Measurements from ENCODE around the gene RNU4-1.

RNU4-1 gene

GRCh38 chr12:120321382-120322202 lies 28.6 kb upstream of the RNU4-1 start:
- peaks cover 25% of the 10 kb centered on the region for H3K4me1 ChIP-seq (ENCODE audit: control insufficient read depth, low read length)
- H3K4me2 ChIP-seq (ENCODE audit: low read length): no peak overlapping the region
- H4K20me1 ChIP-seq (ENCODE audit: control insufficient read depth, insufficient read depth, low read depth, low read length): no peaks in the 10 kb centered on the region
- peaks cover 4% of the 10 kb centered on the region; the same call in 1 of the 2 replicates for H3K27me3 ChIP-seq (ENCODE audit: control insufficient read depth, low read length)
- no peak overlapping the region for H3K27ac ChIP-seq (ENCODE audit: low read depth, low read length)
- TF ChIP-seq EZH2phosphoT487 (IDR thresholded peaks at IDR 0.05; ENCODE audit: borderline replicate concordance, low read length) (no peak), CTCF (IDR thresholded peaks at IDR 0.05; ENCODE audit: low read depth, low read length, poor library complexity, severe bottlenecking) (no peak)
- no peak overlapping the region for H3K4me3 ChIP-seq (ENCODE audit: low read length)
- H3K9me3 ChIP-seq (ENCODE audit: control insufficient read depth, insufficient read depth, low read length): no peaks in the 10 kb centered on the region
- H3K79me2 ChIP-seq (ENCODE audit: control insufficient read depth, low read length): no peaks in the 10 kb centered on the region
- no peaks in the 10 kb centered on the region for H3F3A ChIP-seq (ENCODE audit: control insufficient read depth, insufficient read depth)
- H3K9me2 ChIP-seq (replicated peaks; ENCODE audit: control insufficient read depth, low read length): no peaks in the 10 kb centered on the region
- H3K36me3 ChIP-seq (ENCODE audit: control insufficient read depth, low read length): no peaks in the 10 kb centered on the region

GRCh38 chr12:120317224-120318105 lies 24.4 kb upstream of the RNU4-1 start:
- Histone ChIP-seq H3K27ac (ENCODE audit: low read depth, low read length) (no peak overlapping the region), H3K9me2 (replicated peaks; ENCODE audit: control insufficient read depth, low read length) (no peaks in the 10 kb centered on the region), H3F3A (ENCODE audit: control insufficient read depth, insufficient read depth) (no peaks in the 10 kb centered on the region), H3K9me3 (ENCODE audit: control insufficient read depth, insufficient read depth, low read length) (no peaks in the 10 kb centered on the region), H3K4me3 (ENCODE audit: low read length) (peak overlapping the region; percentile 82), H3K4me1 (ENCODE audit: control insufficient read depth, low read length) (peaks cover 12% of the 10 kb centered on the region), H3K79me2 (ENCODE audit: control insufficient read depth, low read length) (no peaks in the 10 kb centered on the region), H3K4me2 (ENCODE audit: low read length) (peak overlapping the region; percentile 90), H3K27me3 (ENCODE audit: control insufficient read depth, low read length) (no peaks in the 10 kb centered on the region), H4K20me1 (ENCODE audit: control insufficient read depth, insufficient read depth, low read depth, low read length) (no peaks in the 10 kb centered on the region), H3K36me3 (ENCODE audit: control insufficient read depth, low read length) (no peaks in the 10 kb centered on the region)
- TF ChIP-seq EZH2phosphoT487 (IDR thresholded peaks at IDR 0.05; ENCODE audit: borderline replicate concordance, low read length): no peak
- peak; percentile 78 for TF ChIP-seq CTCF (IDR thresholded peaks at IDR 0.05; ENCODE audit: low read depth, low read length, poor library complexity, severe bottlenecking)

GRCh38 chr12:120316798-120317223 lies 23.8 kb upstream of the RNU4-1 start:
- H3K9me3 ChIP-seq (ENCODE audit: control insufficient read depth, insufficient read depth, low read length): no peaks in the 10 kb centered on the region
- H3K36me3 ChIP-seq (ENCODE audit: control insufficient read depth, low read length): no peaks in the 10 kb centered on the region
- peaks cover 12% of the 10 kb centered on the region for H3K4me1 ChIP-seq (ENCODE audit: control insufficient read depth, low read length)
- no peaks in the 10 kb centered on the region for H3F3A ChIP-seq (ENCODE audit: control insufficient read depth, insufficient read depth)
- no peak overlapping the region for H3K27ac ChIP-seq (ENCODE audit: low read depth, low read length)
- TF ChIP-seq EZH2phosphoT487 (IDR thresholded peaks at IDR 0.05; ENCODE audit: borderline replicate concordance, low read length) (no peak), CTCF (IDR thresholded peaks at IDR 0.05; ENCODE audit: low read depth, low read length, poor library complexity, severe bottlenecking) (no peak)
- H3K4me3 ChIP-seq (ENCODE audit: low read length): peak overlapping the region; percentile 82
- H3K9me2 ChIP-seq (replicated peaks; ENCODE audit: control insufficient read depth, low read length): no peaks in the 10 kb centered on the region
- no peaks in the 10 kb centered on the region for H3K27me3 ChIP-seq (ENCODE audit: control insufficient read depth, low read length)
- peak overlapping the region; percentile 90 for H3K4me2 ChIP-seq (ENCODE audit: low read length)
- H4K20me1 ChIP-seq (ENCODE audit: control insufficient read depth, insufficient read depth, low read depth, low read length): no peaks in the 10 kb centered on the region
- no peaks in the 10 kb centered on the region for H3K79me2 ChIP-seq (ENCODE audit: control insufficient read depth, low read length)

All from DOHH2 (cell line).